ENCODE data around the gene DRD3. TPM values are rescaled to one million over a fixed set of nuclear protein-coding genes. Genes with fewer than 3 reads are reported as not detected.

Gene DRD3
- total RNA-seq, 1 experiment from 2014 or later: not detected

GRCh38 chr3:114151091-114151490, 27.8 kb downstream of the DRD3 start:
- no peak overlapping the region for H2AFZ ChIP-seq (ENCODE audit: low read length)
- no peak overlapping the region for H2AK5ac ChIP-seq (ENCODE audit: insufficient read length, low read length)
- H2BK5ac ChIP-seq (ENCODE audit: insufficient read length, low read length): no peak overlapping the region
- H3T11ph ChIP-seq (ENCODE audit: low read length): no peak overlapping the region
- peaks cover 4% of the 10 kb centered on the region; the same call in 1 of the 2 replicates for H3K27me3 Mint-ChIP-seq (ENCODE audit: low read depth)
- H3K27ac Mint-ChIP-seq: no peak overlapping the region; a peak in 1 of 7 replicates
- H3K56ac ChIP-seq (ENCODE audit: insufficient read length, low read depth, low read length): no peak overlapping the region
- H3K36me3 Mint-ChIP-seq (ENCODE audit: insufficient read depth in 1 of 3, low read depth in 3 of 3): no peaks in the 10 kb centered on the region
- H2BK12ac ChIP-seq (ENCODE audit: insufficient read length, low read depth, low read length): no peak overlapping the region
- no peak overlapping the region for H2BK20ac ChIP-seq (ENCODE audit: low read depth, low read length, poor library complexity, severe bottlenecking)
- H3K9me3 ChIP-seq (ENCODE audit: control insufficient read depth, low read depth, low read length): no peaks in the 10 kb centered on the region
- no peak for DNase-seq
- no peak overlapping the region for H3K4ac ChIP-seq (ENCODE audit: low read depth, low read length)
- no peak overlapping the region for H3K4me2 ChIP-seq (ENCODE audit: insufficient read depth, insufficient read length, low read length)
- no peak overlapping the region for H4K8ac ChIP-seq (replicated peaks; ENCODE audit: insufficient read length, low read depth, low read length)
- no peak overlapping the region for H3K23ac ChIP-seq (ENCODE audit: insufficient read length, low read depth, low read length)
- no peaks in the 10 kb centered on the region for H4K20me1 ChIP-seq (ENCODE audit: control insufficient read depth, insufficient read depth, insufficient read length)
- H3K79me2 ChIP-seq (ENCODE audit: insufficient read depth, low read length): no peaks in the 10 kb centered on the region
- no peak overlapping the region for H3K9ac ChIP-seq (ENCODE audit: extremely low read depth, insufficient read length, low read length)
- H2BK15ac ChIP-seq (ENCODE audit: low read depth, low read length): no peak overlapping the region
- H3K23me2 ChIP-seq (ENCODE audit: insufficient read length, low read depth, low read length, poor library complexity, severe bottlenecking): peaks cover 4% of the 10 kb centered on the region
- no peak overlapping the region for H3K18ac ChIP-seq (ENCODE audit: insufficient read length, low read depth, low read length)
- H4K91ac ChIP-seq (ENCODE audit: insufficient read length, low read depth, low read length): no peak overlapping the region
- H3K27ac ChIP-seq (ENCODE audit: insufficient read length, low read depth, low read length): no peak overlapping the region
- H3K4me3 Mint-ChIP-seq: no peak overlapping the region
- no peak overlapping the region for H4K5ac ChIP-seq (ENCODE audit: insufficient read length, low read depth, low read length)
- no peaks in the 10 kb centered on the region for H3K27me3 ChIP-seq (ENCODE audit: insufficient read depth, low read length)
- H3K14ac ChIP-seq (ENCODE audit: insufficient read depth, low read length): no peak overlapping the region
- no peak overlapping the region for H2BK120ac ChIP-seq (ENCODE audit: low read depth, low read length, poor library complexity, severe bottlenecking)
- H3K79me1 ChIP-seq (ENCODE audit: insufficient read depth, low read depth, low read length, poor library complexity, severe bottlenecking): no peaks in the 10 kb centered on the region
- peaks cover 22% of the 10 kb centered on the region; the same call in 1 of the 2 replicates for H3K4me1 ChIP-seq (ENCODE audit: insufficient read depth, low read length)
- TF ChIP-seq CTCF (conservative IDR thresholded peaks at IDR 0.05): no peak
- WGBS (ENCODE audit: extremely low coverage, insufficient read length, low lambda C conversion rate): no CpG with 5 or more reads among the region's 3 CpGs
- H3K4me1 Mint-ChIP-seq: peaks cover 42 to 59% of the 10 kb centered on the region in 2 experiments
- H3K9me3 Mint-ChIP-seq: no peaks in the 10 kb centered on the region

Data from H9 (cell line).